ENCODE results near the gene SPNS2.
"Not testable (repeated sequence)": the region's sequence is repeated elsewhere in the genome, so short reads cannot be mapped to it uniquely, and the experiment has no call there.

SPNS2 gene

DNA sequence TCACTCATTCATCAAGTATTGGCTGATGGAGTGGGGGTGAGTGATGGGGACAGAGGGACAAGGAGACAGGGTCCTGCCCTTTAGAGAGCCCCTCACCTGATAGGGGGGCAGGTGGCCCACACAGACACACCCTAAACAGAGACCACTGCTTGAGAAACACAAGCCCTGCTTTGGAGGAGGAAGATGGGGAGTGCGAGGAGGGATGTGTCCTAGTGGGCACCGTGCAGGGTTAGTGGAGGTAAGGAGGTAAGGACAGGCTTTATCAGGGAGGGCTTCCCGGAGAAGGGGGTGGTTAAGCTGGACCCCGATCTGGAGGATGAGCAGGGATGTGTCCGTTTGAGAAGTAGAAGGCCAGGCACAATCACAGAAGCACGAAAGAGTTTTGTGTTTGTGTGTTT, 77.5 kb downstream of the SPNS2 start:
- no peak for DNase-seq (ENCODE audit: insufficient read length, low spot score)
- FAIRE-seq, result no peak
- TF ChIP-seq, protein P1, sequence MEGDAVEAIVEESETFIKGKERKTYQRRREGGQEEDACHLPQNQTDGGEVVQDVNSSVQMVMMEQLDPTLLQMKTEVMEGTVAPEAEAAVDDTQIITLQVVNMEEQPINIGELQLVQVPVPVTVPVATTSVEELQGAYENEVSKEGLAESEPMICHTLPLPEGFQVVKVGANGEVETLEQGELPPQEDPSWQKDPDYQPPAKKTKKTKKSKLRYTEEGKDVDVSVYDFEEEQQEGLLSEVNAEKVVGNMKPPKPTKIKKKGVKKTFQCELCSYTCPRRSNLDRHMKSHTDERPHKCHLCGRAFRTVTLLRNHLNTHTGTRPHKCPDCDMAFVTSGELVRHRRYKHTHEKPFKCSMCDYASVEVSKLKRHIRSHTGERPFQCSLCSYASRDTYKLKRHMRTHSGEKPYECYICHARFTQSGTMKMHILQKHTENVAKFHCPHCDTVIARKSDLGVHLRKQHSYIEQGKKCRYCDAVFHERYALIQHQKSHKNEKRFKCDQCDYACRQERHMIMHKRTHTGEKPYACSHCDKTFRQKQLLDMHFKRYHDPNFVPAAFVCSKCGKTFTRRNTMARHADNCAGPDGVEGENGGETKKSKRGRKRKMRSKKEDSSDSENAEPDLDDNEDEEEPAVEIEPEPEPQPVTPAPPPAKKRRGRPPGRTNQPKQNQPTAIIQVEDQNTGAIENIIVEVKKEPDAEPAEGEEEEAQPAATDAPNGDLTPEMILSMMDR (IDR thresholded peaks at IDR 0.05; ENCODE audit: insufficient read depth, missing control alignments), result no peak

DNA sequence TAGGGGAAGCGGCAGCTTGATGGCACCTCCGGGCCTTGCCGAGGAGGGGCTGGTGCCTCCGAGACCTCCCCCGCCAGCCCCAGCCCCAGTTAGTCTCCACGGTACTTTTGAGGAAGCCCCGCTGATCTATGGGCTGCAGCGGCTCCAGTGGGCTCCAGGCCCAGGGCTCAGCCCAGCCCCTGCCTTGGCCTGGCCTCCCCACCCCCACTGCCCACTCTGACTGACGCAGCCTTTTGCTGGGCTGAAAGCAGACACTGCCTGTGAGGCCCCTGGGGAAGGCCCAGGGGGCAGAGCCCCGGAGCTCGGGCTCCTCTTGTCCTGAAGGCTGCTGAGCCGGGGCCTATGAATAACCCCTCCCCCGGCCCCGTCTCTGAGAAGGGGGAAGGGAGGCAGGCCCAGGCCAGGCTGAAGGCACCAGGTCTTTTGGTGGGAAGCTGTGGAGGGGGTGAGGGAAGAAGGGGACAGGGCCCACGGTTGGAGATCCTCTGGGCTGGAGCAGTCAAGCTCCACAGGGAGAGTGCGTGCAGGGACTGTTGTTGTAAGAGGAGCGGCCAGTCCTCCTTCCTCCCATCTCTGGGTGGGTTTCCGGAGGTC, 78.1 kb downstream of the SPNS2 start:
- DNase-seq (ENCODE audit: insufficient read length, low spot score) (no peak), FAIRE-seq (no peak)
- TF ChIP-seq, protein P1 (IDR thresholded peaks at IDR 0.05; ENCODE audit: insufficient read depth, missing control alignments), result no peak

DNA sequence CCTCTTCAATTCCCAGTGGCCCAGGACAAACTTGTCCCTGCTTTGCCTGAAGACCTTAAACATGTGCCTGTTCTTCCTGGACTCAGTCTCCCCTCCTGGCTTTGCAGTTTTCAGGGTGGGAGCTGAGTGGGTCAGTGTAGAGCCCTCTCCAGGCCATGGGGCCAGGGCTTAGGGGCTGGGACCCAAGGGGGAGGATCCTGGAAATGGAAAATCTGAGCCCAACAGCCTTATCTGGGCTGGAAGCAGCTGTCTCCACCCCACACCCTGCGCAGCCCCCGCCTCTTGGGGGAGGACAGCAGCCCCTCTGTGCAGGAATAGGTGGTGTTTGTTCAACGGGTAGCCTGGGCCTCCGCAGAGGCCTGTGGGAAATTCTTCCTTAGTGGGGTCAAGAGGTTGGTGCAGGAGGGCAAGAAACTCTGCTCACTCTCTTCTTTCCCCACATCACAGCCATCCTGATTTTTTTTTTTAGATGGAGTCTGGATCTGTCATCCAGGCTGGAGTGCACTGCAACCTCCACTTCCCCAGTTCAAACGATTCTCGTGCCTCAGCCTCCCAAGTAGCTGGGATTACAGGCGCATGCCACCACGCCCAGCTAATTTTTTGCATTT, 78.8 kb downstream of the SPNS2 start:
- TF ChIP-seq, protein P1 (IDR thresholded peaks at IDR 0.05; ENCODE audit: insufficient read depth, missing control alignments), result no peak
- DNase-seq (ENCODE audit: insufficient read length, low spot score) (no peak), FAIRE-seq (no peak)

DNA sequence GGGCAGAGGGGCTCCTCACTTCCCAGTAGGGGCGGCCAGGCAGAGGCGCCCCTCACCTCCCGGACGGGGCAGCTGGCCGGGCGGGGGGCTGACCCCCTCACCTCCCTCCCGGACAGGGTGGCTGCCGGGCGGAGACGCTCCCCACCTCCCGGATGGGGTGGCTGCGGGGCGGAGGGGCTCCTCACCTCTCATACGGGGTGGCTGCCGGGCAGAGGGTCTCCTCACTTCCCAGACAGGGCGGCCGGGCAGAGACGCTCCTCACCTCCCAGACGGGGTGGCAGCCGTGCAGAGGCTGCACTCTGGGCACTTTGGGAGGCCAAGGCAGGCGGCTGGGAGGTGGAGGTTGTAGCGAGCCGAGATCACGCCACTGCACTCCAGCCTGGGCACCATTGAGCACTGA, 79.7 kb downstream of the SPNS2 start:
- not testable (repeated sequence) for FAIRE-seq; DNase-seq (ENCODE audit: insufficient read length, low spot score)

DNA sequence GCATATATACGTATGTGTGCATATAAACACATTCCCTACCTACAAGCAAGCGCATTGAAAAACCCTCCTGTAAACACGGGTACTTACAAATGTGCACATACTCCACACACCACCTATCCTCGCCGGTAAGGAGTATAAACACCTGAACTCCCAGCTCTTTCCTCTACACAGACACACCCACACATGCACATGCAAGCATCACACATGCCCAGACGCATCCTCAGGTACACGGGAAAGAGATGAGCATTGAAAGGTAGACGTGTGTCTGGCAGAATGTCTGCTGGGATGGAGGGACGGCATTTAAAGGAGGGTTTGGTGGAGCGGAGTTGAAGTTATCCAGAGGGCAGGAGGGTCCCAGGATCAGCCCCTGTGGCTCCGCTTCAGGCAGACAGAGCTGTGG, 81.0 kb downstream of the SPNS2 start:
- TF ChIP-seq, protein P1 (IDR thresholded peaks at IDR 0.05; ENCODE audit: insufficient read depth, missing control alignments), result no peak
- no peak for FAIRE-seq
- no peak for DNase-seq (ENCODE audit: insufficient read length, low spot score)

DNA sequence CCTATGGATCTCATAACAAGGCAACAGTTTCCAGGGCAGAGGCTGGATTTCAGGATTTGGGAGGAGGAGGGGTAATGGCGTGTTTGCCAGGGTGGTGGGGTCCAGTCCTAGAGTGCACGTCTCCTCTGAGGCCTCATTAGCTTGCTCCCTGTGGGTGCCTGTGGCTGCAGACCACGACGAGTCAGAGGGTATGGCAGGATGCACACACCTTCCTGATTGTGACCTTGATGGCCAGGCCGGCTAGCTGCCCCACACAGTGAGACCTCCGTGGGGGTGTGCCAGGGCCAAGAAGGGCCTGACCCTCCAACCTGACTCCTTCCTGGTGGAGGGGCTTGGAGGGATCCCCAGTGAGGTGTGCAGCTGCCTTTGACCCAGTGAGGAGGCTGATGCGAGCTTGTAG, 81.6 kb downstream of the SPNS2 start:
- no peak for FAIRE-seq
- TF ChIP-seq, protein P1 (IDR thresholded peaks at IDR 0.05; ENCODE audit: insufficient read depth, missing control alignments), result no peak
- no peak for DNase-seq (ENCODE audit: insufficient read length, low spot score)

DNA sequence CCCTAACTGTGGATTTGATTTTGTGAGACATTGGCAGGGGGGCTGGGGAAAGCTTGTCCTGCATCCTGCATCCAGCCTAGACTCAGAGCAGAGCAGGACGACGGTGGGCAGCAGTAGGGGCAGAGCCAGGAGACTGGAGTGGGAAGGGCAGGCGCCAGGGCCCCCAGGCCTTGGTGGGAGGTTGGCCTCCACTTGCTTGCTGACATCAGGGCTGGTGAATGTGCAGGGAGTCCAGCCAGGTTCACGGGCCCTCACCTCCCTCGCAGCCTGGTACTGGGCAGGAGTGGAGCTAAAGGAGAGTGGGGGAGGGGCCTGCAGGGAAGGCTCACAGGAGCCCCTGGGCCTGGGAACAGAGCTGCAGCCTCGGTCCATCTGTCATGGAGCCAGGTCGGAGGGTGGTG, 83.4 kb downstream of the SPNS2 start:
- TF ChIP-seq, protein P1 (IDR thresholded peaks at IDR 0.05; ENCODE audit: insufficient read depth, missing control alignments), result no peak
- no peak for DNase-seq (ENCODE audit: insufficient read length, low spot score)
- FAIRE-seq, result no peak

Data from D721Med (cell line).